ENCODE results near the gene CPNE1.
"Not testable (repeated sequence)": the region's sequence is repeated elsewhere in the genome, so short reads cannot be mapped to it uniquely, and the experiment has no call there.

Gene CPNE1

GRCh38 chr20:35697696-35698297 lies 33.1 kb upstream of the CPNE1 start:
- DNase-seq = no peak

GRCh38 chr20:35695978-35696377 lies 31.3 kb upstream of the CPNE1 start:
- no peak for DNase-seq

- DNase-seq = no peak
Measured at GRCh38 chr20:35695245-35695749, 30.6 kb upstream of the CPNE1 start.

- no peak for DNase-seq
Measured at GRCh38 chr20:35690265-35690664, 25.6 kb upstream of the CPNE1 start.

GRCh38 chr20:35686872-35687271 lies 22.2 kb upstream of the CPNE1 start:
- not testable (repeated sequence) for DNase-seq

- DNase-seq = not testable (repeated sequence)
Measured at GRCh38 chr20:35685368-35685767, 20.7 kb upstream of the CPNE1 start.

- DNase-seq = no peak
Measured at GRCh38 chr20:35681960-35682359, 17.3 kb upstream of the CPNE1 start.

GRCh38 chr20:35680452-35681183 lies 15.9 kb upstream of the CPNE1 start:
- DNase-seq = no peak

- DNase-seq = no peak
Measured at GRCh38 chr20:35674921-35675320, 10.2 kb upstream of the CPNE1 start.

- DNase-seq = no peak
Measured at GRCh38 chr20:35673884-35674283, 9.2 kb upstream of the CPNE1 start.

GRCh38 chr20:35669681-35670080 lies 5.0 kb upstream of the CPNE1 start:
- no peak for DNase-seq

- DNase-seq = no peak
Measured at GRCh38 chr20:35669221-35669620, 4.5 kb upstream of the CPNE1 start.

GRCh38 chr20:35665949-35666288 lies 1.2 kb upstream of the CPNE1 start:
- DNase-seq = no peak

GRCh38 chr20:35663516-35664465 lies 909 bp downstream of the CPNE1 start:
- peak; percentile 74 for DNase-seq

- no peak for DNase-seq
Measured at GRCh38 chr20:35662551-35662950, 2.1 kb downstream of the CPNE1 start.

- no peak for DNase-seq
Measured at GRCh38 chr20:35661908-35662307, 2.8 kb downstream of the CPNE1 start.

- DNase-seq = no peak
Measured at GRCh38 chr20:35661053-35661452, 3.6 kb downstream of the CPNE1 start.

- no peak for DNase-seq
Measured at GRCh38 chr20:35660122-35660937, 4.4 kb downstream of the CPNE1 start.

- DNase-seq = no peak
Measured at GRCh38 chr20:35657271-35657670, 7.4 kb downstream of the CPNE1 start.

GRCh38 chr20:35654415-35654814 lies 10.3 kb downstream of the CPNE1 start:
- DNase-seq = no peak

- no peak for DNase-seq
Measured at GRCh38 chr20:35653893-35654292, 10.8 kb downstream of the CPNE1 start.

- no peak for DNase-seq
Measured at GRCh38 chr20:35653430-35653734, 11.3 kb downstream of the CPNE1 start.

Measured in central memory CD4-positive, alpha-beta T cell (primary cell).